ENCODE data around the gene MYL12A. TPM values are rescaled to one million over a fixed set of nuclear protein-coding genes. Genes with fewer than 3 reads are reported as not detected.

MYL12A gene
- total and polyA plus RNA-seq, 2 donors = 305 to 360 TPM

DNA sequence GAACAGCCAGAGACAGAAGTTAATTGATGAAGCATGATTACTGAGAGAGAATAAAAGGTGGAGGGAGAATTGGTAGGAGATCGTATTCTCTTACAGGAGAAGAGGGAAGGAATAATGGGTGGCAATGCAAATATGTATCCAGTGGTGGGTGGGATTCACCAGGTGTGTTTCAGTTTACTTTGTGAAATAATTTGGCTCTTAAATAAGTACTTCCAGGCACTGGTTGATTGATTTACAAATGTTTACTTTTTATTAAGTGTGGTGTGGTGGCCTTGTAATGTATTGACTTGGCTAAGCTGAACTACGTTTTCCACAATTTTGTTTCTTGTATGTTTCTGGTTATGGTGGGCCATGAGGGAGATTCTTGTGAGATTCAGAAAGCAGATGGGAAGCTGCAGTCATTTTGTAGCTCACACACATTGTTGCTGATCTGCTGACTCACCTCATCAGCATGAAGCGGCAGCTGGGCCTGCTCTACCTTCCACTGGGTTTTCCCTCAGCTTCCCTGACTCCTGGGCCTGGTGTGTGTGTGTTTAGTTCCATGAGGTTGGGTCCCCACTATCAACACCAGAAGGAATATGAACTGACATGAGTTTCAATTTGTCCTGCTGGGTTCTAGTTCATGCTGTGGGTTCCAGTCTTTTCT is 47.0 kb downstream of the MYL12A start:
- H3K4me1 ChIP-seq (ENCODE audit: insufficient read depth) = peaks cover 2% of the 10 kb centered on the region
- no peak overlapping the region for H3K27ac ChIP-seq (ENCODE audit: low read depth)
- 86% methylated on average over 3 of the region's 3 CpGs for WGBS
- no peaks in the 10 kb centered on the region for H3K36me3 ChIP-seq (ENCODE audit: insufficient read depth)
- DNase-seq (ENCODE audit: extremely low spot score) = no peak
- no peak overlapping the region for H3K4me3 ChIP-seq (ENCODE audit: low read depth, low read length)

DNA sequence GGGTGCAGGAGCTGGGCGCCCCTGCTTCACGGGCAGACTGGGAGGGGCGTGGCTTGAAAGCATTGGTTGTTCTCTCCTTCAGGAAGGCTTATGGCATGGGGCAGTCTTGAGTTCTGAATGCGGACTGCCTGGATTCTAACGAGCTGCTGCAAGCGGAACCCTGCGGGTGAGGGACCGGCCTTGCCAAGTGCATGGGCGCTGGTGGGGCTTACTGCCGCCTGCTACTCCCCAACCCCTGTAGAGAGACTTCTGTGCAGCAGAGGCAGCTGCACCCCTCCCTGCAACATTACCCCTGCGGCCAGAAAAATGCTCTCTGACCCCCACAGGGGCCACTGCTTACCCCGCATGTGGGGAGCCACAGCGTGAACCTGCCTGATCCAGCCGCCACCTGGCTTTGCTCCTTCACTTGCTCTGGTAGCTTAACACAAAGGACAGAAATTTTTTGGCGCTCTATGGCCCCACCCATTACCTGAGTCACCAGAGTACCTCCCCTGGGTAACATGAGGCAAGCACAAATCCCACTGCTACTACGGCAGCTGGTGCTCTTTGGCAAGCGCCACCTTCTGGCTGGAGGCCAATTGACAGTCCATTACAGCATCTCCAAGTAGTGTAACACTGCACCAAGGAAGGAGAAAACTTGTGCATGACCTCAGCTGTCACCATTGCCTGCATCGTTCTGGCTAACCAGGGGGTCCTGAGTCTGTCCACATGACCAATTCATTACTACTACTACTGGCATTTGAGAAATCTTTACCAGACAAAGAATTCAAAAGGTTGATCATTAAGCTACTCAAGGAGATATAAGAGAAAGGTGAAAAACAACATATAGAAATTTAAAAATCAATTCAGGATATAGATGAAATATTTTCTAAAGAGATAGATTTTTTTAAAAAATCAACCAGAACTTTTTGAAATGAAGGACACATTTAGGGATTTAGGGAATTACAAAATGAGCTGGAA is 49.7 kb downstream of the MYL12A start:
- peak overlapping the region; percentile 42 for H3K4me3 ChIP-seq (ENCODE audit: low read depth, low read length)
- no peak overlapping the region for H3K27ac ChIP-seq (ENCODE audit: low read depth)
- 6% methylated on average over 18 of the region's 18 CpGs for WGBS
- H3K4me1 ChIP-seq (ENCODE audit: insufficient read depth) = peaks cover 2% of the 10 kb centered on the region
- peak; percentile 79 for DNase-seq (ENCODE audit: extremely low spot score)
- no peaks in the 10 kb centered on the region for H3K36me3 ChIP-seq (ENCODE audit: insufficient read depth)

DNA sequence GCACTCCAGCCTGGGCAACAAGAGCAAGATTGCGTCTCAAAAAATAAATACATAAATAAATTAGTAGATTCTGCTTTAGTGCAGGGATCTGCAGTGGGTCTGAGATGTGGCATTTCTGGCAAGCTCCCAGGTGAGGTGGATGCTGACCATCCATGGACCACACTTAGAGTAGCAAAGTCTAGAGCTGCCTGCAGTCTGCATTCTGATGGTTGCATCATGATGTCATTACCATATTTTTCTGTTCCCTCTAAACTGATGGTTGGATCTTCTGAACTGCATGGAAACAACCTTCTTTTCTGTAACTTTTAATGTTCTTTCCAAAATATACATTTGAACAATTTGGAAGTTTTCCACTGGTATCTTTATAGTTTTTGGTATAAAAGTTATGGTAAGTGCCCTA is 57.2 kb downstream of the MYL12A start:
- WGBS = 92% methylated on average over 1 of the region's 1 CpG
- no peak for DNase-seq (ENCODE audit: extremely low spot score)
- Histone ChIP-seq H3K4me1 (ENCODE audit: insufficient read depth) (no peaks in the 10 kb centered on the region), H3K27ac (ENCODE audit: low read depth) (no peak overlapping the region), H3K4me3 (ENCODE audit: low read depth, low read length) (no peak overlapping the region), H3K36me3 (ENCODE audit: insufficient read depth) (no peaks in the 10 kb centered on the region)

DNA sequence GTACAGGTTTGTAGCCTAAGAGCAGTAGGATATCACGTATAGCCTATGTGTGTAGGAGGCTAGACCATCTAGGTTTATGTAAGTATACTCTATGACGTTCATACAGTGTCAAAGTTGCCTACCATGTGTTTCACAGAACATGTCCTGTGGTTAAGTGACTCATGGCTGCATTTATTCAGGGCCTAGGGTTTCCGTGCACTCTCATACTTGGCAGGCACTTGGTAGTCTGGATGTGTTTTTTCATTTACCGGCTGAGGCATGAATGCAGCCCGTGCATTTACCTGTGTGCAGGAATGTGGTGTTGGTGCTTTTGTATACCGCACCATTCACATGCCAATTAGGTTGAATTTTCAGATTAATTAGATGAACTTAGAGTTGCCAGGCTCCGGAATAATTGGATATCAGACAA is 57.8 kb downstream of the MYL12A start:
- H3K4me3 ChIP-seq (ENCODE audit: low read depth, low read length) = no peak overlapping the region
- no peak overlapping the region for H3K27ac ChIP-seq (ENCODE audit: low read depth)
- H3K36me3 ChIP-seq (ENCODE audit: insufficient read depth) = no peaks in the 10 kb centered on the region
- no peak for DNase-seq (ENCODE audit: extremely low spot score)
- H3K4me1 ChIP-seq (ENCODE audit: insufficient read depth) = no peaks in the 10 kb centered on the region
- 67% methylated on average over 7 of the region's 7 CpGs for WGBS

Other genes starting within 250 kb of the MYL12A start
- 32.2 TPM for gene LPIN2, start 234.7 kb upstream of the MYL12A start, total RNA-seq
- gene LPIN2, start 234.7 kb upstream of the MYL12A start, polyA plus RNA-seq = 17.6 TPM
- gene MYOM1, start 27.8 kb upstream of the MYL12A start, total RNA-seq = 41.9 TPM
- 14.9 TPM for gene MYOM1, start 27.8 kb upstream of the MYL12A start, polyA plus RNA-seq
- gene MYL12B, start 14.3 kb downstream of the MYL12A start, total RNA-seq = 264 TPM
- gene MYL12B, start 14.3 kb downstream of the MYL12A start, polyA plus RNA-seq = 320 TPM
- gene TGIF1, start 202.4 kb downstream of the MYL12A start, total RNA-seq = 82.6 TPM
- gene TGIF1, start 202.4 kb downstream of the MYL12A start, polyA plus RNA-seq = 64.0 TPM

Data from urinary bladder (tissue), 4 donors.